ENCODE measurements around the gene RNU7-1.

RNU7-1 gene

GRCh38 chr12:6965714-6966113 lies 22.1 kb downstream of the RNU7-1 start:
- DNase-seq: no peak

GRCh38 chr12:6966351-6966750 lies 22.7 kb downstream of the RNU7-1 start:
- no peak for DNase-seq

DNA sequence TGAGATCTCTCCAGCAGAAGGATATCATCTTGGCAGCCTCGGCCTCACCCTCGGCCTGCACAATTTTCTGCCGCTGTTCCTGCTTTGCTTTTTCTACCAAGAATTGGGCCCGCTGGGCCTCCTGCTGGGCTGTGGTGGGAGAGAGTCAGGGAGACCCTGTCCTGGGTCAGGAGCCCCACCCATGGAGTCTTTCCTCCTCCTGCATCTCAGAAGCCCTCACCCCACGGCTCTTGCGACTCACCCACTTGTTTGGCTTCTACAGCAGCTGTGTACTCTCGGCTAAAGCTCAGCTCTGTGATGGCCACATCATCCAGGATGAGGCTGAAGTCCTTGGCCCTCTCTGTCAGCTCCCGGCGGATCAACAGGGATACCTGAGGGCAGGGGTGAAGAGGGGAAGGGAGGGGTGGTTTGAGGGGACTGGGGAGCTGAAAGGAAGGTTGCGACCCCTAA lies 24.1 kb downstream of the RNU7-1 start:
- DNase-seq: no peak

- DNase-seq: no peak
Observed at GRCh38 chr12:6968426-6968825, 24.8 kb downstream of the RNU7-1 start.

DNA sequence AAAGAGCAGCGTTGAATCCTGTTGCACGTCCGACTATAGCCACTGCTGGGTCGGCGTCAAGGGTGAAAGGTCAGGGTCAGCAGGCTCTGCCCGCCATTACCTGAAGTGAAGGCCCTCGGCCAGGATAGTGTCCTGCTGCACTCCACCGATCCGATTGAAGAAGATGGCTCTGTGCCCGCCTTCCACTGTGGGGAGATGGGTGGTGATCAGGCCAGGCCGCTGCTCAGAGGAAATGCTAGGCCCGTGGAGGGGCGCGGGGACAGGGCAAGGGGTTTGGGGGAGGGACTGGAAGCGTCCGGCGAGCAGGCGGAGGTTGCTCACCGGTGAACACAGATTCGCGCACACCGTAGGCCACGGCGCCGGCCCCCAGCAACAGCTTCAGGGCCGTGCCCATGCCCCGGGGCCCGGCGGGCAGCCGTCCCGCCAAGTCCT lies 26.5 kb downstream of the RNU7-1 start:
- no peak for DNase-seq

DNA sequence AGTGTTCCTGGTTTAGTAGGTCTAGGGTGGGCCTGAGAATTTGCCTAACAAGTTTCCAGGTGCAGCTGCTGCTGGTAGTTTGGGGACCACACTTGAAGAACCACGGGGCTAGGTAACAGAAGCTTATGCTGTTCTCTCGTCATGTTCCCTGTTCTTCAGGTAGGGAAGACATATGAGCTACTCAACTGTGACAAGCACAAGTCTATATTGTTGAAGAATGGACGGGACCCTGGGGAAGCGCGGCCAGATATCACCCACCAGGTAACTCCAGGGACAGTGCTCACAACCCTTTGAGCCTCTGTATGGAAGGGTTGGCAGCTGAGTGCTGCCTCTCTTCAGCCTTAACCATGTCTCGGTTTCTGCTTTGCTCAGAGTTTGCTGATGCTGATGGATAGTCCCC lies 30.6 kb downstream of the RNU7-1 start:
- DNase-seq: no peak

- DNase-seq: no peak
Observed at GRCh38 chr12:6975297-6976032, 31.8 kb downstream of the RNU7-1 start.

DNA sequence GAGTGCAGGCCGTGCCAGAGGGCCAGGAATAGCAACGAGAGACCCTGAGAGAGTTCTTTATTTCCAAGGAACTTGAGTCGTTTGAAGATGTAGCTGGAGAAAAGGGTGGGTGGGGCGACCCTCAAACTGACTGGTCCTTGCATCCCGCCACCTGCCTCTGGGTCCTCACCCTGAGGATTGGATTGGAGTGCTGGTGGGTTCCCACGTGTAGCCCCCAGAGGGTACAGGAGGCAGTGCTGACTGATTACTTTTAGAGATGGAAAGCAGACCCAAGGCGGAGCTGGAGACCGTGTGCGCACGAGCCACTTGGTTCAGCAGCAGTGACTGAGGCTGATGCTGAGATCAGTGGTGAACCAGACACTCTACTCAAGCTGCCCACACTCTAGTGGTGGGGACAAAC lies 34.0 kb downstream of the RNU7-1 start:
- no peak for DNase-seq

DNA sequence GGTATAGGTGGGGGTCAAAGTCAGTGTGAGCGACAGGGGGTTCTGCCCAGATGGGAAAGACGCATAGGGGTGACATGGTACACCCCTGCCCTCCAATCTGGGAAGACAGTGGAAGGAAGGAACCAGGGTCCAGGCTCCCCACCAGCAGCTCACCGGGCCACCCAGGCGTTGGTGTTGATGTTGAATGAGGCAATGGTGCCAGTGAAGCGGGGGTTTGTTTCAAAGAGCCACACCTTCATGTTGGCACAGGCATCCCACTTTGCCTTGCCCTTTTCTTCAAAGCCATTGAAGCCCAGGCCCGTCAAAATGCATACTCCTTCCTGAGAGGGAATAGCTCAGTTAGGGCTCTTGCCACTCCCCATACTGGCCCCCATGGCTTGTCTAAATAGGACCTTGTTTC lies 34.6 kb downstream of the RNU7-1 start:
- DNase-seq: no peak

- DNase-seq: no peak
Observed at GRCh38 chr12:6978611-6979011, 35.0 kb downstream of the RNU7-1 start.

DNA sequence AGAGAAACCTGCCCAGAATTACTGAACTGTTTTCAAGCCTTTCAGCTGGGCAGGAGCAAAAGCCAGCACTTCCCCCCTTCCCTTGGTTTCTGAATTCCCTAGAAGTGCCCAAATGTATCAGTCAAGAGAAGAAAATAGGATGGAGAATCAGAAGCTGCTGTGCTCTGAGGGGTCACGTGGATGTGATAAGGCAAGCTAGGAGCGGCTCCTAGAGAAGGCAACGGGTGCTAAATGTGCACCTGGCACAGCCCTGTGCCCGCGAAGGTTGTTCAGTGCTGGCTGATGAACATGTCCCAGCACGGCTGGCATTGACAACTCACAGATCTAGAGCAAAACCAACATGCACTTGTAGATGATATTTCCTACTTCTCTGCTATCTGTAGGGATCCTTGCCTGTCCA lies 35.4 kb downstream of the RNU7-1 start:
- DNase-seq: no peak

DNA sequence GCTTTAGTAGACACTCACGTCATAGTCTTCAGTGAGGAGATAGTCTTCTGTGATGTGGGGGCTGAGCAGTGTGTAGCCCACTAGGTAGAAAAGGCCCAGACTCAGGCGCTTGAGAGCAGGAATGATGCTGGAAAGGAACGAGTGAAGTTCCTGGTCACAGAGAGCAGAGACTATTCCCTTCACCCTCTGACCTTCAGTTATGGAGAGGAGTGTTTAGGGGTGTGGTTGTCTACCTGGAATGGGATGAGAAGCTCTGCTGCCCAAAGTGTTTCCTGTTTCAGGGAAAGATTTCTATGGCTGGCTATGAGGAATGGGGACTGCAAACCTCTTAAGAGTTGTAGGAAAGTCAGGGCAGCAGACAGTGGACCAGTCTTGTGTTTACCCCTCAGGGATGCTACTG lies 35.8 kb downstream of the RNU7-1 start:
- no peak for DNase-seq

DNA sequence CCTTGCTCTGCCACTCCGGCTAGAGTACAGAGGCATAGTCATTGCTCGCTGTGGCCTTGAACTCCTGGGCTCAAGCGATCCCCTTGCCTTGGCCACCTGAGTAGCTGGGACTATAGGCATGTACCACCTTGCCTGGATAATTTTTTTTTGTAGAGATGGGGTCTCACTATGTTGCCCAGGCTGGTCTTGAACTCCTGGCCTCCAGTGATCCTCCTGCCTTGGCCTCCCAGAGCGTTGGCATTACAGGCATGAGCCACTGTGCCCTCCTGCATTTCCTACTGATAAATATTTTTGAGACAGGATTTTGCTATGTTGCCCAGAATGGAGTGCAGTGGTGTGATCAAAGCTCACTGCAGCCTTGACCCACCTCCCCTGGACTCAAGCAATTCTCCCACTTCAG lies 36.5 kb downstream of the RNU7-1 start:
- DNase-seq: no peak

GRCh38 chr12:6980740-6981139 lies 37.1 kb downstream of the RNU7-1 start:
- no peak for DNase-seq

DNA sequence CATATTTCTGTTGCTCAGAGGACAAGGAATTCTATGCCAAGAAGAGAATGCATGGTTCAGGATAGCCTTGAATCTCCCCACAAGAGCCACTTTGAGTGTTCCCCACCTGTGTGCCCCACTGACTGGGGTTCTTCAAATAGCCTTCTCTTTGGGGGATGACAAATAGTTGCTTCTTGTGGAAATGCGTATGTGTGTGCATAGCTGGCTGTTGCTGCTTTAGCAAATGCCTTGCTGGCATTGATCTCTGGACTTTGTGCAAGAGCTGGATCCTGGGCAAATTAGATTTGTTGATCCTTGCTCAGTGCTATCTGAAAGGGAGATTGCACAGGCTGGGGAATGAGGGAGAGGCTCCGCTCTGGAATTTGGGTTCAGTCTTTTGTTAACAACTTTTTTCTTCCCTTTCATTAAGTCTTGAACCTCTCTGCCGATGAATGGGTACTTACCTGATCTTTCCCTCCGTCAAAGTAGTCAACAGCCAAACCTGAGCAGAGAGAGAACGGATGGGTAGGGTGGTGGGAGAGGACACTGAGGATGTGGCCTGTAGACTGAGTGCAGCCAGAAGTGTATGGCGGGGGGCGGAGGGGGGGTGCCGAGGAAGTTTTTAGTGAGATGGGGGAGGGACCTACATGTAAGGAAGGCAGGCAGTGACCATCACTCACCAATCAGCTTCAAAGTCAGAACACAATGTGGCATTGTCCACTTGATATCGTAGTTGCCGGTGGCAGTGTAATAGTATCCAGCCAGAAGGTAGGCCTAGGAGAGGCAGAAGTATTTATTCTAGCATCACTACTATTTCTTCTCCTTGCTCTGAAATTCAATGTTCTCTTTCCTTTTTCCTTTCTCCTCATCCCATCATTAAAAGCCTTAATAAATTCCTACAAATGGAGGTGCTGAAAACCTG lies 37.8 kb downstream of the RNU7-1 start:
- DNase-seq: no peak

DNA sequence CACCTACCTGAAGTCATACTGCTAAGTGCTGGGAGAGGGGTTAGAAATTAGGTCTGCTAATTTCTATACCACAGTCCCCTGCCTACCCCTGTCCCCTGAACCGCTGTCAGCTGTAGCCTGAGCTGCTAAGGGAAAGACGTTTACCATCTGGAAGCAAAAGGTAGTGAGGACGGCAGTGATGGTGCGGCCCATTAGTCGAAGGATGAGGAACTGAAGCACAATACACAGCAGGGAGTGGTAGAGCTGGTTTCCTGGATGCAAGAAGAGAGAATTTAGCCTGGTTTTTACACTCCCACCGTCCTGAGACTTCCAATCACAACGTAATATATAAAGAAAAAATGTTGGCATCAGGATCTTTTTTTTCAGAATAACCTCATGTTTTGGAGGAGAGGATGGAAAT lies 38.9 kb downstream of the RNU7-1 start:
- no peak for DNase-seq

DNA sequence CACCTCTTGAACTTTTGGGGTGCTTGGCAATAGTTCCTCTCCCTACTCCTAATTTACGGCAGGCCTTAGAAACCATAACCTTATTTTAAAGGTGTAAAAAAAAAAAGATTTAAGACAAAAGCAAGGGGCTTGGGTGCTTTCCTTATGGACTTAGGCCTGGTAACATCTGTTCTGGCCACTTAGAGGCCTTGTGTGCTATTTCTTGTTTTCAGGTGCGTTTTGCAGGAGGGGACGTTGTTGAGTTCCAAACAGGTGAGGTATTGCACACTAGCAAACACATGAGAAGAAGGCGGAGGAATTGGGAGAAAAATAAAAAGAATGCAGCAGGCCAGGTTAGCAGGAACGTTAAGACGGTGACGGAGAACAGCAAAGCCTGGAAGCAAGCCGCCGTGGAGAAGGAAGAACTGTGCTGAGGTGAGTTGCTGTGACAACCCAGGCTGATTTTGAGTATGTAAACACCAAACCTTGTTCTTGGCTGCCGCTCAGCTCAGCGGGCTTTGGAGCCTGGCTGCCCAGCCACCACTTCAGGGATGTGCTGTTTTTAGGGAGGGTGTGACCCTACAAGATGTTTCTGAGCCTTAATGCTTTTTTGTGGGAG lies 44.4 kb downstream of the RNU7-1 start:
- DNase-seq: no peak
